GM12874 (cell line): Measurements from ENCODE around the gene PTPRN2.

ENCODE experiments used
- CTCF ChIP-seq: IDR thresholded peaks from 2 replicates; pipeline ENCODE4 v1.5.1; 2011; ENCODE audit warnings: low read depth, mild to moderate bottlenecking, control low read depth, low read length, moderate library complexity; ENCODE audit not compliant: insufficient read depth

The PTPRN2 gene

DNA sequence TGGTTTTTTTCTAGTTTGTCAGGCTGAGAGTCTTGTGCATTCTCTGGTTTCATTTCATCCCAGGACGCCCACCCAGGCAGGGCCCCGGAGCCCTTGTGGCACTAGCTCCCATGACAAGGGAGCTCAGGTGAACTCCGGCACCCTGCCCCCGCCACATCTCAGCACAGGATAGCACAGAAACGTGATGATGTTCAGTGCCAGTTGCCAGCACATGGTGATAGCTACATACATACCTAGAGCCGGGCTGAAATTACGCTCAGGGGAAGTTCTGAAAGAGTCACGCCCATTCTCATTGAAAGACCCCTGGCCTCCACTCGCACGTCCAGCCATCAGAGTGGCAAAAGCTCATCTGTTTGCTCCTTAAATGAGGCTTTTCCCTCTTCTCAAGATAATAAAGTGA lies 273.7 kb downstream of the PTPRN2 start:
- no peak for TF ChIP-seq CTCF

- TF ChIP-seq CTCF = no peak
Measured at GRCh38 chr7:158312789-158313188, 274.8 kb downstream of the PTPRN2 start.

- no peak for TF ChIP-seq CTCF
Measured at GRCh38 chr7:158311791-158312190, 275.8 kb downstream of the PTPRN2 start.

DNA sequence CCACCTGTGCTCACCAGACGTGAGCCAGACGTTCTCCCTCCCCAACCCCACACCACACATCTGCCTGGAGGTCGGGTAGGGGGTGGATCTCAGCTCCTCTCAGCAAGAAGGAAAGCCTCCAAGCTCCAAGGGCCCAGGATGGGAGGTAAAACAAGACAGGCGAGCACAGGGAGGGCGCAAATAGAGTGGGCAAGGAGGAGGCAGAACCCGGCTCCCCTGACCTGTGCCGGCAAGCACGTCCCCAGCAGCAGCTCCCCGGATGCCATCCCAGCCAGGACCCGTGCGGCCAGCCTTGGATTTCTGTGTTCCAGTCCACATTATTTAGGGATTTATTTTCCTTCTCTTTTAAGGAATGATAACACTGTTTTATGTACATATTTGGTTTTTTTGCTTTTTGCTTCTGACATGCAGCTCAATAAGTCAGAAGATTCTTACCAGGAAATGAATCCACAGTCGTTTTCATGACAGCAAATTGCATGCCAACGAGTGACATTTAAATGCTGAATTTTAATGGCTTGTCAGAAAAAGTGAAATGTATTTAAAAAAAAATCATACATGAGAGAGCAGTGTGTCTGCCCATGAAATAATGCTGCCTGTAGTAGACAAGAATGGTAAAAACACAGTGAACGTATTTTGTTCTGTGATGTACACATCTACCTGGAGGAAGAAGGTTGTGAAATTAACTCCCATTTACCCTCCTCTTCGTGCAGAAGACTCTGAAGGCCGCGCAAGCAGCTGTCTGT lies 276.5 kb downstream of the PTPRN2 start:
- no peak for TF ChIP-seq CTCF

DNA sequence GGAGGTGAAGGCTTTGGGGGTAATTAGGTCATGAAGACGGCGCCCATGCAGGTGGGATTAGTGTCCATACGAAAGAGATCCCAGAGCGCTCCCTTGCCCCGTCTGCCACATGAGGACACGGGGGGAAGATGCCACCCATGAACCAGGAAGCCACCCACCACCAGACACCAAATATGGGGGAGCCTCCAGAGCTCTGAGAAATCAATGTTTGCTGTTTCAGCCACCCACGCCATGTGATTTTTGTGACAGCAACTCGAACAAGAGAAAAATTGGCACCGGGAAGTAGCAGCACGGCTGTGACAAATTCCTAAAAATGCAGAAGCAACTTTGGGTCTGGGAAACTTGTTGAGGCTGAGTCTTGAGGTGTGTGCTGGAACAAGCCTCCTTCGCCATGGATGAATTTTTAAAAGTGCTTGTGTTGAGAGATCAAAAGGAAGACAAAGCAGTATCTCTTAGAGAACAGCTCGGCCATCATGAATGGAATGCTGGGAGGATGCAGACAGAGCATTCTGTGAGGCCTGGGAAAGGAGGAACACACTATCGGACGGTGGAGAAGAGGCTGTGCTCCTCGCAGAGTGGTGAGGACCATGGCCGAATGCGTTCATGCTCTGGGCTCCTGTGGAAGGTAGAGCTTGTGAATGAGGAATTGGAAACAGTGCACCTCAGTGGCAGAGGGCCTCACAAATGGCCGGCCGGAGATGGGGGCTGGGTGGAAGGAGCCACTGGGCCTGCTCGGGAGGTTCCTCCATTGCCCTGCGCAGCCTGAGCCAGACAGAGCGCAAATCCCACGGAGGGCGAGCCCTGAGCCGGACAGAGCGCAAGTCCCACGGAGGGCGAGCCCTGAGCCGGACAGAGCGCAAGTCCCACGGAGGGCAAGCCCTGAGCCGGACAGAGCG lies 277.5 kb downstream of the PTPRN2 start:
- no peak for TF ChIP-seq CTCF

DNA sequence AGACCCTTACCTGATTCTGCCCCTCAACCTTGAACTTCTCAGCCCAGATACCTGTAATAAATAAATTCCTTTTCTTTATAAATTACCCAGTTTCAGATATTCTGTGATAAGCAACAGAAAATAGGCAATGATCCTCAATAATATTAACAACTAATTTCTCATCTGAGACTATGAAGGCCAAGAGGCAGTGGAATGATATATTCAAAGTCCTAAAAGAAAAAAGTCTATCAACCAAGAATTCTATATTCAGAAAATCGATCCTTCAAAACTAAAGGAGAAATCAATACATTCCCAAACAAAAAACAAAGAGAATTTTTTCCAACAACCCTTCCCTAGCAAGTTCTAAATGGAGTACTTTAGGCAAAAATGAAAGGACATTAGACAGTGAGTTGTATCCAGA lies 279.6 kb downstream of the PTPRN2 start:
- TF ChIP-seq CTCF = no peak

- no peak for TF ChIP-seq CTCF
Measured at GRCh38 chr7:158303121-158303520, 284.5 kb downstream of the PTPRN2 start.
